Kidney epithelial cell (primary cell): ENCODE data around the gene PLA1A. TPM values are rescaled to one million over a fixed set of nuclear protein-coding genes. Genes with fewer than 3 reads are reported as not detected.
"Not testable (repeated sequence)": the region's sequence is repeated elsewhere in the genome, so short reads cannot be mapped to it uniquely, and the experiment has no call there.

Experiments used
- DNase-seq: peaks from one replicate; pipeline ENCODE4 v3.0.0-alpha.2; 2010; ENCODE audit warnings: low read depth
- H3K27me3 ChIP-seq: 2 replicates; pipeline ENCODE4 v1.6.0; 2011; ENCODE audit warnings: low read length; ENCODE audit not compliant: control insufficient read depth, insufficient read depth
- H3K36me3 ChIP-seq: 2 replicates; pipeline ENCODE4 v1.5.1; 2011; ENCODE audit warnings: low read length; ENCODE audit not compliant: control insufficient read depth, insufficient read depth
- H3K4me3 ChIP-seq: 2 replicates; pipeline ENCODE4 v1.5.1; 2011; ENCODE audit warnings: low read depth, mild to moderate bottlenecking, control low read depth, low read length
- CTCF ChIP-seq: IDR thresholded peaks from 2 replicates; pipeline ENCODE4 v1.5.1; 2011; ENCODE audit warnings: mild to moderate bottlenecking, moderate library complexity, low read length, control low read depth, inconsistent platforms; ENCODE audit not compliant: insufficient read depth, poor library complexity, severe bottlenecking
- total RNA-seq: library from RNA; depleted of rRNA; stranded (reverse); fragments of >200 nt; gene quantifications from 2 replicates; pipeline ENCODE4 v1.2.3, GENCODE V29; 2015

Gene PLA1A
- total RNA-seq, 1 donor from 2014 or later: 1.4 TPM

GRCh38 chr3:119559441-119559963, 38.2 kb upstream of the PLA1A start, which contains the start of gene CD80:
TSS of gene CD80 (minus strand) at chr3:119559614. CDS start at chr3:119557728, 1,886 bp downstream.
- Histone ChIP-seq H3K36me3 (no peaks in the 10 kb centered on the region), H3K27me3 (no peaks in the 10 kb centered on the region), H3K4me3 (no peak within 1 kb of the TSS)
- TF ChIP-seq CTCF: peak; percentile 49
- no peak for DNase-seq

- H3K4me3 ChIP-seq: no peak overlapping the region
- DNase-seq: no peak
- no peaks in the 10 kb centered on the region for H3K36me3 ChIP-seq
- no peak for TF ChIP-seq CTCF
- H3K27me3 ChIP-seq: no peaks in the 10 kb centered on the region
Observed at GRCh38 chr3:119560160-119560559, 37.5 kb upstream of the PLA1A start.

DNA sequence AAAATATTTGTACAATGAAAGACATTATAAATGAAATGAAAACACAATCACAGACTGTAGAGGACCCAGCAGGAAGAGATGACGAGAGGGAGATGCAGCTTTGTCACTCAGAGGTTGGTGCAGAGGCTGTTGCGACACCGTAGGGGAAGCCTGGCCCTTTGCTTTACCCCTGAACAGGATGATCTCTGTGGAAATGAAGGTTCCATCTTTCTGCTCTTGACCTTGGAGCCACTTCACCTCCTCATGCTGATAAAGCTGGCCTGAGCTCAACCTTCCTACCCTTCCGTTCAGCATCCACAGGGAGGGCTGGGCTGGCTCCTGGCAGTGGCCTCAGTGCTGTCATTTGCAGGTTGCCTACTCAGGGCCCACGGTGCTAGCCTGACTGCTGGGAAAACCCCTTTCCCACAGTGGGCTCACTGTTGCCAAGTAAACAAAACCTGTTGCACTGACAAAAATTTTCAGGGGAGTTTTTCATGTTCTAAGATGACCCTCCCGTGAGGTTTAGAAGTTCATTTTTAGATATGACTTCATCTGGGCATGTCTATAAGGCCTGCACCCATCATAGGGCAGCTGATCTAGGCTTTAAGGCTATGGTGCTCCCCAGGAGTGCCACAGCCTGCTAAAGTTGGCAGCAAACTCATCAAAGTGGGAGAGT, 35.3 kb upstream of the PLA1A start:
- no peaks in the 10 kb centered on the region for H3K36me3 ChIP-seq
- no peak for TF ChIP-seq CTCF
- H3K27me3 ChIP-seq: no peaks in the 10 kb centered on the region
- H3K4me3 ChIP-seq: no peak overlapping the region
- DNase-seq: no peak

- DNase-seq, H3K4me3 ChIP-seq, H3K36me3 ChIP-seq, H3K27me3 ChIP-seq: not testable (repeated sequence)
Observed at GRCh38 chr3:119563334-119563733, 34.4 kb upstream of the PLA1A start.

DNA sequence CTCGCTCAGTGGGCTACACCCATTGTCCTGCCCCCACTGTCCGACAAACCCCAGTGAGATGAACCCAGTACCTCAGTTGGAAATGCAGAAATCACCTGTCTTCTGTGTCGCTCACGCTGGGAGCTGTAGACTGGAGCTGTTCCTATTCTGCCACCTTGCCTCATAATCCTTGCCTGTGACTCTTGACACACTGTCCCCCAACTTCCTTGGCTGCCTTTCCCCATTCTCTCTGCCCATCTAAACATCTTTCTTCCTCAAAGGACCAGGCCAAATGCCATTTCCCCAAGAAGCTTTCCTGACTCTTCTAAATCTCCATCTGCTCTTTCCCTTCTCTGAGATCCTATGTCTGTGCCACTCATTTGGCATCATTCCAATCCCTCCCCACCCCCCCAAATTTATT, 28.5 kb upstream of the PLA1A start:
- no peaks in the 10 kb centered on the region for H3K36me3 ChIP-seq
- H3K27me3 ChIP-seq: no peaks in the 10 kb centered on the region
- no peak for TF ChIP-seq CTCF
- DNase-seq: no peak
- H3K4me3 ChIP-seq: no peak overlapping the region

DNA sequence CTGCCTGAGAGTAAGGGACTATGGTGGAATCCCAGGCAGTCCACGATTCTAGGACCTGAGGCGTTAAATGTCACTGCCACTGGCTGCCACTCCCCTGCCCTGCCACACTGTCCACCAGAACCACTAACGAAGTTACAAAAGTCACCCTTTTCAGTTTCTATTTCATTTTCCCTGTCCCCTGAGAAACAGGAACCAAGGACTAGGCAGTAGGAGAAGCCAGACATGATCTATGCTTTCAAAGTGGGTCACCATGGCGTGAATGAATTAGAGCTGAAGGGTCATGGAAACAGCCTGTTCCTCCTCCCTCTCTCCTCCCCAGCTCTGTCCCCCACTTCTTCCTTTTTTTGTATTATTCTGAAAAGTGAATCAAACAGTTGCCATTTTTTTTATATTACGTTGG, 27.5 kb upstream of the PLA1A start:
- Histone ChIP-seq H3K4me3 (no peak overlapping the region), H3K27me3 (no peaks in the 10 kb centered on the region), H3K36me3 (no peaks in the 10 kb centered on the region)
- DNase-seq: no peak
- TF ChIP-seq CTCF: no peak
